GM23338 (cell line): ENCODE measurements around the gene CREB1. TPM values are rescaled to one million over a fixed set of nuclear protein-coding genes. Genes with fewer than 3 reads are reported as not detected.

Experiments used
- ATAC-seq: fragments of 200-7000 bp; cut with Tn5 transposase; 3 replicates; pipeline ENCODE4 v1.9.1; 2020
- DNase-seq: peaks from one replicate; pipeline ENCODE4 v3.0.0-alpha.2; 2015; ENCODE audit warnings: low spot score
- H2AFZ ChIP-seq: fragments of 200-600 bp; sonication (generic); 2 replicates; pipeline ENCODE4 v1.8.0; 2016; ENCODE audit warnings: antibody characterized with exemption, mild to moderate bottlenecking, moderate library complexity
- H3F3A ChIP-seq: fragments of 200-600 bp; sonication (generic); replicated peaks from 2 replicates; pipeline ENCODE4 v1.8.0; 2017; ENCODE audit warnings: antibody characterized with exemption, mixed run types, low read depth
- H3K27ac ChIP-seq: fragments of 200-600 bp; sonication (generic); 2 replicates; pipeline ENCODE4 v1.6.1; 2016; ENCODE audit warnings: low read depth
- H3K27me3 ChIP-seq: fragments of 200-600 bp; sonication (generic); 2 replicates; pipeline ENCODE4 v1.8.0; 2016; ENCODE audit warnings: mild to moderate bottlenecking, mixed run types, moderate library complexity; ENCODE audit not compliant: insufficient read depth
- H3K36me3 ChIP-seq: fragments of 200-600 bp; sonication (generic); 2 replicates; pipeline ENCODE4 v1.8.0; 2016; ENCODE audit warnings: mild to moderate bottlenecking; ENCODE audit not compliant: insufficient read depth
- H3K4me1 ChIP-seq: fragments of 200-600 bp; sonication (generic); 2 replicates; pipeline ENCODE4 v1.8.0; 2016; ENCODE audit warnings: mild to moderate bottlenecking, moderate library complexity; ENCODE audit not compliant: insufficient read depth
- H3K4me2 ChIP-seq: fragments of 200-600 bp; sonication (generic); 2 replicates; pipeline ENCODE4 v1.7.1; 2017; ENCODE audit warnings: mixed run types
- H3K4me3 ChIP-seq: fragments of 200-600 bp; sonication (generic); 2 replicates; pipeline ENCODE4 v1.6.1; 2016; ENCODE audit warnings: mixed run types
- H3K79me2 ChIP-seq: fragments of 200-600 bp; sonication (generic); replicated peaks from 2 replicates; pipeline ENCODE4 v1.8.0; 2017; ENCODE audit warnings: mild to moderate bottlenecking; ENCODE audit not compliant: insufficient read depth
- H3K9me2 ChIP-seq: fragments of 200-600 bp; sonication (generic); 2 replicates; pipeline ENCODE4 v1.8.0; 2017; ENCODE audit not compliant: insufficient read depth
- H4K20me1 ChIP-seq: fragments of 200-600 bp; sonication (generic); replicated peaks from 2 replicates; pipeline ENCODE4 v1.8.0; 2017; ENCODE audit warnings: mild to moderate bottlenecking; ENCODE audit not compliant: insufficient read depth
- H3K27ac Mint-ChIP-seq: 2 replicates; pipeline ENCODE4 v1.8.0; 2020; ENCODE audit warnings: inconsistent platforms, mild to moderate bottlenecking, moderate library complexity, mixed read lengths
- H3K27me3 Mint-ChIP-seq: 3 replicates; pipeline ENCODE4 v1.8.0; 2022; ENCODE audit warnings: low read depth, mild to moderate bottlenecking, moderate library complexity, mixed read lengths, inconsistent platforms; ENCODE audit not compliant: insufficient read depth, poor library complexity
- H3K36me3 Mint-ChIP-seq: 3 replicates; pipeline ENCODE4 v1.8.0; 2021; ENCODE audit warnings: low read depth, mild to moderate bottlenecking, inconsistent platforms, moderate library complexity, mixed read lengths
- H3K4me1 Mint-ChIP-seq: 3 replicates; pipeline ENCODE4 v1.8.0; 2020; ENCODE audit warnings: mild to moderate bottlenecking, inconsistent platforms, mixed read lengths
- H3K4me3 Mint-ChIP-seq: 3 replicates; pipeline ENCODE4 v1.8.0; 2021; ENCODE audit warnings: moderate library complexity, mild to moderate bottlenecking, inconsistent platforms, mixed read lengths
- H3K9me3 Mint-ChIP-seq: 3 replicates; pipeline ENCODE4 v1.8.0; 2020; ENCODE audit warnings: moderate library complexity, mild to moderate bottlenecking, inconsistent platforms, mixed read lengths
- CREB1 ChIP-seq: fragments of 250-450 bp; sonication (Bioruptor Pico); IDR thresholded peaks from 2 replicates; pipeline ENCODE4 v1.5.0; 2020; ENCODE audit warnings: low read depth, mild to moderate bottlenecking, moderate library complexity
- JUNB ChIP-seq: IDR thresholded peaks from one replicate; pipeline ENCODE4 v1.6.1; 2016; ENCODE audit warnings: antibody characterized with exemption; ENCODE audit not compliant: unreplicated experiment
- REST ChIP-seq: IDR thresholded peaks from one replicate; pipeline ENCODE4 v1.6.1; 2018; ENCODE audit warnings: antibody characterized with exemption; ENCODE audit not compliant: unreplicated experiment
- STAT1 ChIP-seq: IDR thresholded peaks from one replicate; pipeline ENCODE4 v1.6.1; 2016; ENCODE audit warnings: antibody characterized with exemption; ENCODE audit not compliant: unreplicated experiment
- ZNF114 ChIP-seq: fragments of 250-450 bp; sonication (Bioruptor Pico); IDR thresholded peaks from 2 replicates; pipeline ENCODE4 v1.5.0; 2020; ENCODE audit warnings: mild to moderate bottlenecking, moderate library complexity
- ZNF331 ChIP-seq: fragments of 250-450 bp; sonication (Bioruptor Pico); IDR thresholded peaks from 2 replicates; pipeline ENCODE4 v1.5.0; 2020; ENCODE audit warnings: low read depth, mild to moderate bottlenecking, moderate library complexity
- ZNF462 ChIP-seq: fragments of 250-450 bp; sonication (Bioruptor Pico); IDR thresholded peaks from 2 replicates; pipeline ENCODE4 v1.5.0; 2020; ENCODE audit warnings: mild to moderate bottlenecking, moderate library complexity
- polyA plus RNA-seq: library from polyadenylated mRNA; unstranded; fragments of >200 nt; fragmentation: Nextera tagmentation; extraction: Ambion mirVana; gene quantifications from 2 replicates; pipeline ENCODE4 v1.2.1, GENCODE V29; 2016
- total RNA-seq: library from RNA; depleted of rRNA; stranded (reverse); fragments of >200 nt; shearing (Covaris generic); gene quantifications from 2 replicates; pipeline ENCODE4 v1.2.3, GENCODE V29; 2014
- TF ChIP-seq, protein P1 (sequence below), 2 experiments: fragments of 200-600 bp in 1 of 2; sonication (generic) in 1 of 2; conservative IDR thresholded peaks; 2 replicates each; pipeline versions ENCODE4 v1.5.1 to v1.6.1; 2016 to 2017; ENCODE audit warnings: antibody characterized with exemption in 2 of 2, low read depth in 2 of 2, mild to moderate bottlenecking in 2 of 2, moderate library complexity in 1 of 2
- TF ChIP-seq, protein P2 (sequence below): IDR thresholded peaks from 2 replicates; pipeline ENCODE4 v1.6.1; 2016; ENCODE audit warnings: antibody characterized with exemption

The CREB1 gene
- total and polyA plus RNA-seq, 2 experiments from 2014 or later: 40.3 to 104 TPM

DNA sequence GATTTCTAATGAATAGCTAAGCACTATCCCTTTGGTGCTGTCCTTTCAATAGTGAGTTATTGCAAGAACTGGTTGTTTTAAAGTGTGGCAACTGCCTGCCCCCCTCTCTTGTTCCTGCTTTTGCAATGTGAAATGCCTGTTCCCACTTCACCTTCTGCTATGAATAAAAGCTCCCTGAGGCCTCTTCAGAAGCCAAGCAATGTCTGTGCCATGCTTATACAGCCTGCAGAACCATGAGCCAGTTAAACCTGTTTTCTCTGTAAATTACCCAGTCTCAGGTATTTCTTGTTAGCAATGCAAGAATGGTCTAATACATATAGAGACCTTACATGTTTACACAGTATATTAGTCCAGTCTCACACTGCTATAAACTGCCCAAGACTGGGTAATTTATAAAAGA lies 110.4 kb downstream of the CREB1 start (continued):
- TF ChIP-seq REST: no peak

GRCh38 chr2:207640661-207641060 lies 110.9 kb downstream of the CREB1 start:
- H3K79me2 ChIP-seq: no peaks in the 10 kb centered on the region
- Mint-ChIP-seq H3K36me3 (no peaks in the 10 kb centered on the region), H3K4me3 (no peak overlapping the region), H3K9me3 (peaks cover 15% of the 10 kb centered on the region; the same call in 2 of the 3 replicates), H3K27me3 (peaks cover 4% of the 10 kb centered on the region), H3K27ac (no peak overlapping the region), H3K4me1 (no peaks in the 10 kb centered on the region; the same call in 2 of the 3 replicates)
- no peak overlapping the region for H3K27ac ChIP-seq
- no peaks in the 10 kb centered on the region for H3F3A ChIP-seq
- ATAC-seq: no peak
- no peak for DNase-seq
- no peak overlapping the region for H3K4me3 ChIP-seq
- H3K9me2 ChIP-seq: no peaks in the 10 kb centered on the region
- no peaks in the 10 kb centered on the region for H4K20me1 ChIP-seq
- no peak overlapping the region for H3K4me2 ChIP-seq
- no peaks in the 10 kb centered on the region for H3K36me3 ChIP-seq
- no peaks in the 10 kb centered on the region for H3K4me1 ChIP-seq
- H3K27me3 ChIP-seq: no peaks in the 10 kb centered on the region
- no peak overlapping the region for H2AFZ ChIP-seq
- TF ChIP-seq ZNF462 (CRISPR knock-in tag): no peak
- no peak for TF ChIP-seq JUNB
- no peak for TF ChIP-seq CREB1
- TF ChIP-seq ZNF331 (CRISPR knock-in tag): no peak
- TF ChIP-seq STAT1: no peak
- TF ChIP-seq, protein P1, sequence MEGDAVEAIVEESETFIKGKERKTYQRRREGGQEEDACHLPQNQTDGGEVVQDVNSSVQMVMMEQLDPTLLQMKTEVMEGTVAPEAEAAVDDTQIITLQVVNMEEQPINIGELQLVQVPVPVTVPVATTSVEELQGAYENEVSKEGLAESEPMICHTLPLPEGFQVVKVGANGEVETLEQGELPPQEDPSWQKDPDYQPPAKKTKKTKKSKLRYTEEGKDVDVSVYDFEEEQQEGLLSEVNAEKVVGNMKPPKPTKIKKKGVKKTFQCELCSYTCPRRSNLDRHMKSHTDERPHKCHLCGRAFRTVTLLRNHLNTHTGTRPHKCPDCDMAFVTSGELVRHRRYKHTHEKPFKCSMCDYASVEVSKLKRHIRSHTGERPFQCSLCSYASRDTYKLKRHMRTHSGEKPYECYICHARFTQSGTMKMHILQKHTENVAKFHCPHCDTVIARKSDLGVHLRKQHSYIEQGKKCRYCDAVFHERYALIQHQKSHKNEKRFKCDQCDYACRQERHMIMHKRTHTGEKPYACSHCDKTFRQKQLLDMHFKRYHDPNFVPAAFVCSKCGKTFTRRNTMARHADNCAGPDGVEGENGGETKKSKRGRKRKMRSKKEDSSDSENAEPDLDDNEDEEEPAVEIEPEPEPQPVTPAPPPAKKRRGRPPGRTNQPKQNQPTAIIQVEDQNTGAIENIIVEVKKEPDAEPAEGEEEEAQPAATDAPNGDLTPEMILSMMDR (conservative IDR thresholded peaks at IDR 0.05; ENCODE audit: low read depth in 2 of 2): no peak
- no peak for TF ChIP-seq REST
- TF ChIP-seq ZNF114: no peak
- TF ChIP-seq, protein P2, sequence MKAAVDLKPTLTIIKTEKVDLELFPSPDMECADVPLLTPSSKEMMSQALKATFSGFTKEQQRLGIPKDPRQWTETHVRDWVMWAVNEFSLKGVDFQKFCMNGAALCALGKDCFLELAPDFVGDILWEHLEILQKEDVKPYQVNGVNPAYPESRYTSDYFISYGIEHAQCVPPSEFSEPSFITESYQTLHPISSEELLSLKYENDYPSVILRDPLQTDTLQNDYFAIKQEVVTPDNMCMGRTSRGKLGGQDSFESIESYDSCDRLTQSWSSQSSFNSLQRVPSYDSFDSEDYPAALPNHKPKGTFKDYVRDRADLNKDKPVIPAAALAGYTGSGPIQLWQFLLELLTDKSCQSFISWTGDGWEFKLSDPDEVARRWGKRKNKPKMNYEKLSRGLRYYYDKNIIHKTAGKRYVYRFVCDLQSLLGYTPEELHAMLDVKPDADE: no peak
